ENCODE results near the gene CCDC85A. TPM values are rescaled to one million over a fixed set of nuclear protein-coding genes. Genes with fewer than 3 reads are reported as not detected.
A peak's percentile ranks its signal among the peaks of the same experiment; 100 is the strongest.

Gene CCDC85A
- total and polyA plus RNA-seq, 2 experiments from 2014 or later, result 2.5 to 3.3 TPM

DNA sequence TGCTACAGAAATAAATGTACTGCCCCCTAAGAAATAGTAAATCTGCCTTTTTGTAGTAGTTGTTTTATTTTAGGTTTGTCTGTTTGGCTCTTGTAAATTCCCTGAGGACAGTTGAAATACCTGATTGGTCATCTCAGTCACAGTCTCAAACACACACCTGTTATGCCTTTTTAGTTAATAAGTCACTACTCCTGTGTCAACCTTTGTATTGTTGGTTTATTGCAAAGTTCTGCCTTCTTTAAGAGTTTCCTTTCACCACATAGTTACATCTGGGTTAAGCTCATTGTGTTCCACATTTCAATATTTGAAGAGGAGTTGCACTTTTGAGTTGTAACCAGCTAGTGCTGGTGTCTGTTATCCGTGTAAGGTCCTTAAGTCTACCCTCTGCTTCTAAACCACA lies 198.7 kb downstream of the CCDC85A start:
- Histone ChIP-seq H3K79me2 (no peaks in the 10 kb centered on the region), H3K4me3 (no peak overlapping the region), H3K9me2 (replicated peaks; ENCODE audit: insufficient read depth) (no peaks in the 10 kb centered on the region), H3K27ac (no peak overlapping the region), H3K4me1 (ENCODE audit: insufficient read depth) (peaks cover 4% of the 10 kb centered on the region), H2AFZ (no peak overlapping the region), H3K27me3 (no peaks in the 10 kb centered on the region), H3K36me3 (replicated peaks; ENCODE audit: insufficient read depth, low read depth) (no peaks in the 10 kb centered on the region), H3K9me3 (ENCODE audit: low read depth) (no peaks in the 10 kb centered on the region), H3K4me2 (peak overlapping the region; percentile 48), H4K20me1 (ENCODE audit: insufficient read depth, poor library complexity, severe bottlenecking) (no peaks in the 10 kb centered on the region)
- 0% methylated on average over 1 of the region's 1 CpG for WGBS (ENCODE audit: low lambda C conversion rate, missing lambda C conversion rate)
- TF ChIP-seq EZH2 (IDR thresholded peaks at IDR 0.05; ENCODE audit: borderline replicate concordance) (no peak), EZH2phosphoT487 (IDR thresholded peaks at IDR 0.05; ENCODE audit: low read depth, severe bottlenecking, unreplicated experiment) (no peak)
- DNase-seq (ENCODE audit: low spot score), result peak; percentile 14

DNA sequence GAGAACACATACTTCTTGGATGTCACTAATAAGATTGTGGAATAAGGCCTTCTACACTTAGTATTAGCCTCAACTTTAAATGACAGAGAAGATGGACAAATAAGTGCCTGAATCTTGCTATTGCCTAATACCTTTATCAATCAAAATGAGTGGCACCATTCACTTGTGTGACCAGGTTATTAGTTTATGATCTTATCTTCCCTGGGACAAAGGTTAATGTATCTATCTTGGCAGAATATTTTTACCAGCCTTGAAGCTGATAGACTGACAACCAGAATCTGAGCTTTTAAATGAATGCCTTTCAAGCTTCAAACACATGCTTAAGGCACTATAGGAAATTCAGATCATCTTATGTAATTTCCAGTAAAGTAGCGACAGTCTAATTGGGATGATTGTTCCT lies 202.9 kb downstream of the CCDC85A start:
- no peak for DNase-seq (ENCODE audit: low spot score)
- Histone ChIP-seq H3K27me3 (no peaks in the 10 kb centered on the region), H3K4me2 (no peak overlapping the region), H3K9me3 (ENCODE audit: low read depth) (no peaks in the 10 kb centered on the region), H3K79me2 (no peaks in the 10 kb centered on the region), H3K4me3 (no peak overlapping the region), H2AFZ (no peak overlapping the region), H3K9me2 (replicated peaks; ENCODE audit: insufficient read depth) (no peaks in the 10 kb centered on the region), H4K20me1 (ENCODE audit: insufficient read depth, poor library complexity, severe bottlenecking) (no peaks in the 10 kb centered on the region), H3K27ac (no peak overlapping the region), H3K36me3 (replicated peaks; ENCODE audit: insufficient read depth, low read depth) (no peaks in the 10 kb centered on the region), H3K4me1 (ENCODE audit: insufficient read depth) (peaks cover 4% of the 10 kb centered on the region)
- 85% methylated on average over 1 of the region's 1 CpG for WGBS (ENCODE audit: low lambda C conversion rate, missing lambda C conversion rate)
- TF ChIP-seq EZH2phosphoT487 (IDR thresholded peaks at IDR 0.05; ENCODE audit: low read depth, severe bottlenecking, unreplicated experiment) (no peak), EZH2 (IDR thresholded peaks at IDR 0.05; ENCODE audit: borderline replicate concordance) (no peak)
- TF ChIP-seq, protein P1, sequence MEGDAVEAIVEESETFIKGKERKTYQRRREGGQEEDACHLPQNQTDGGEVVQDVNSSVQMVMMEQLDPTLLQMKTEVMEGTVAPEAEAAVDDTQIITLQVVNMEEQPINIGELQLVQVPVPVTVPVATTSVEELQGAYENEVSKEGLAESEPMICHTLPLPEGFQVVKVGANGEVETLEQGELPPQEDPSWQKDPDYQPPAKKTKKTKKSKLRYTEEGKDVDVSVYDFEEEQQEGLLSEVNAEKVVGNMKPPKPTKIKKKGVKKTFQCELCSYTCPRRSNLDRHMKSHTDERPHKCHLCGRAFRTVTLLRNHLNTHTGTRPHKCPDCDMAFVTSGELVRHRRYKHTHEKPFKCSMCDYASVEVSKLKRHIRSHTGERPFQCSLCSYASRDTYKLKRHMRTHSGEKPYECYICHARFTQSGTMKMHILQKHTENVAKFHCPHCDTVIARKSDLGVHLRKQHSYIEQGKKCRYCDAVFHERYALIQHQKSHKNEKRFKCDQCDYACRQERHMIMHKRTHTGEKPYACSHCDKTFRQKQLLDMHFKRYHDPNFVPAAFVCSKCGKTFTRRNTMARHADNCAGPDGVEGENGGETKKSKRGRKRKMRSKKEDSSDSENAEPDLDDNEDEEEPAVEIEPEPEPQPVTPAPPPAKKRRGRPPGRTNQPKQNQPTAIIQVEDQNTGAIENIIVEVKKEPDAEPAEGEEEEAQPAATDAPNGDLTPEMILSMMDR (IDR thresholded peaks at IDR 0.05; ENCODE audit: poor library complexity), result no peak

DNA sequence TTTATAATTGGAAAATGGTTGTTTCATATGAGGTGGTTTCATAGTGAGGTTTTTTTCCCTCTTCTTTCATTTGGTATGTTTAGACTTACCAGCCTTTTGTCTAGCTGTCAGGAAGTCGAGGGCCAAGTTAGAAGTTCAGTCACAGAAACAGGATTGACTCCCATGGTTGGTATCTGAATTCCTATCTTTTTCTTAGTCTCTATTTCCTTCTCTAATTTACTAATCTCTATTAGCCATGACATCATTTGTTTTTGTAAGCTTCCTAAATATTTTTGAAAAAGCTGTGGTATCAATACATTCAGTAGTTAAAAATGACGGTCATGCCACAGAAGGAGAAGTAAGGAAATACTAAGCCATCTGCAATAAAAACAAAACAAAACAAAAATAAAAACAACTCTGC lies 206.9 kb downstream of the CCDC85A start:
- no peaks in the 10 kb centered on the region for H3K9me3 ChIP-seq (ENCODE audit: low read depth)
- H3K9me2 ChIP-seq (replicated peaks; ENCODE audit: insufficient read depth), result no peaks in the 10 kb centered on the region
- 86% methylated on average over 2 of the region's 2 CpGs for WGBS (ENCODE audit: low lambda C conversion rate, missing lambda C conversion rate)
- H3K4me3 ChIP-seq, result no peak overlapping the region
- no peaks in the 10 kb centered on the region for H3K27me3 ChIP-seq
- H3K36me3 ChIP-seq (replicated peaks; ENCODE audit: insufficient read depth, low read depth), result no peaks in the 10 kb centered on the region
- H3K4me2 ChIP-seq, result no peak overlapping the region
- H3K79me2 ChIP-seq, result no peaks in the 10 kb centered on the region
- TF ChIP-seq EZH2phosphoT487 (IDR thresholded peaks at IDR 0.05; ENCODE audit: low read depth, severe bottlenecking, unreplicated experiment), result no peak
- no peak for TF ChIP-seq EZH2 (IDR thresholded peaks at IDR 0.05; ENCODE audit: borderline replicate concordance)
- TF ChIP-seq, protein P1 (IDR thresholded peaks at IDR 0.05; ENCODE audit: poor library complexity), result no peak
- no peak overlapping the region for H2AFZ ChIP-seq
- DNase-seq (ENCODE audit: low spot score), result no peak
- no peaks in the 10 kb centered on the region for H3K4me1 ChIP-seq (ENCODE audit: insufficient read depth)
- no peaks in the 10 kb centered on the region for H4K20me1 ChIP-seq (ENCODE audit: insufficient read depth, poor library complexity, severe bottlenecking)
- no peak overlapping the region for H3K27ac ChIP-seq

DNA sequence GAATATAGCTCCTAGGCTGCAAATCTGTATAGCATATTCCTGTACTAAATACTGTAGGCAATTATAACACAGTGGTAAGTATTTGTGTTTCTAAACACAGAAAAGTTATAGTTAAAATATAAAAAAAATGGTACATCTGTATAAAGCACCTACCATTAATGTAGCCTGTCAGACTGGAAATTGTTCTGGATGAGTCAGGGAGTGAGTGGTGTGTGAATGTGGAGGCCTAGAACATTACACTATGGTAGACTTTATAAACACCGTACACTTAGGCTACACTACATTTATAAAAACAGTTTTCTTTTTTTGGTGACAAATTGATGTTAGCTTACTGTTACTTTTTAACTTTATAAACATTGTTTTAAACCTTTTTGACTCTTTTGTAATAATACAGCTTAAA lies 226.3 kb downstream of the CCDC85A start:
- TF ChIP-seq EZH2phosphoT487 (IDR thresholded peaks at IDR 0.05; ENCODE audit: low read depth, severe bottlenecking, unreplicated experiment) (no peak), EZH2 (IDR thresholded peaks at IDR 0.05; ENCODE audit: borderline replicate concordance) (no peak)
- TF ChIP-seq, protein P1 (IDR thresholded peaks at IDR 0.05; ENCODE audit: poor library complexity), result no peak
- H3K27me3 ChIP-seq, result no peaks in the 10 kb centered on the region
- no peaks in the 10 kb centered on the region for H3K9me3 ChIP-seq (ENCODE audit: low read depth)
- H3K4me3 ChIP-seq, result no peak overlapping the region
- H4K20me1 ChIP-seq (ENCODE audit: insufficient read depth, poor library complexity, severe bottlenecking), result no peaks in the 10 kb centered on the region
- H3K79me2 ChIP-seq, result no peaks in the 10 kb centered on the region
- no peaks in the 10 kb centered on the region for H3K36me3 ChIP-seq (replicated peaks; ENCODE audit: insufficient read depth, low read depth)
- H3K27ac ChIP-seq, result no peak overlapping the region
- no peaks in the 10 kb centered on the region for H3K4me1 ChIP-seq (ENCODE audit: insufficient read depth)
- no peak overlapping the region for H3K4me2 ChIP-seq
- H2AFZ ChIP-seq, result no peak overlapping the region
- 87% methylated on average over 1 of the region's 1 CpG for WGBS (ENCODE audit: low lambda C conversion rate, missing lambda C conversion rate)
- no peaks in the 10 kb centered on the region for H3K9me2 ChIP-seq (replicated peaks; ENCODE audit: insufficient read depth)
- DNase-seq (ENCODE audit: low spot score), result no peak
